K562 (cell line): ENCODE measurements around the gene TMEM101.

Experiments
- E2F1 ChIP-seq: sonication (generic); formaldehyde crosslinking; IDR thresholded peaks from 2 replicates; pipeline ENCODE4 v1.8.1; 2023; ENCODE audit warnings: mild to moderate bottlenecking, missing genetic modification reagents, moderate library complexity
- E2F4 ChIP-seq: sonication (generic); formaldehyde crosslinking; IDR thresholded peaks from 2 replicates; pipeline ENCODE4 v1.8.0; 2022; ENCODE audit warnings: mild to moderate bottlenecking, low read depth, missing genetic modification reagents
- GTF2A2 ChIP-seq: IDR thresholded peaks from 2 replicates; pipeline ENCODE4 v1.6.1; 2016; ENCODE audit warnings: mild to moderate bottlenecking, missing genetic modification characterization, missing compliant biosample characterization
- HMG20A ChIP-seq: fragments of 450-650 bp; formaldehyde crosslinking; conservative IDR thresholded peaks from 2 replicates; pipeline ENCODE4 v1.4.0; 2020; ENCODE audit warnings: mild to moderate bottlenecking, mixed read lengths
- NONO ChIP-seq, 2 experiments: fragments of 200-400 bp in 1 of 2; fragments of 450-650 bp in 1 of 2; formaldehyde crosslinking in 1 of 2; IDR thresholded peaks; 2 replicates each; pipeline ENCODE4 v1.6.1; 2017; ENCODE audit warnings: low read depth in 2 of 2, mild to moderate bottlenecking in 2 of 2, moderate library complexity in 2 of 2, low read length in 1 of 2
- TAF1 ChIP-seq: IDR thresholded peaks from 2 replicates; pipeline ENCODE4 v1.6.1; 2011; ENCODE audit warnings: mild to moderate bottlenecking, low read length, moderate library complexity; ENCODE audit not compliant: insufficient read depth, control insufficient read depth, severe bottlenecking; ENCODE audit errors: extremely low read depth
- ZBTB1 ChIP-seq: sonication (generic); formaldehyde crosslinking; IDR thresholded peaks from 2 replicates; pipeline ENCODE4 v1.8.1; 2023; ENCODE audit warnings: missing genetic modification reagents, low read depth, mild to moderate bottlenecking, borderline replicate concordance
- TF ChIP-seq, protein P1 (sequence below), 3 experiments: IDR thresholded peaks in 2 of 3; conservative IDR thresholded peaks in 1 of 3; 2 replicates each; pipeline ENCODE4 v1.5.1; 2011 to 2012; ENCODE audit warnings: low read length in 3 of 3, mild to moderate bottlenecking in 3 of 3, control low read depth in 2 of 3, improper control_type of control experiment in 1 of 3, inconsistent platforms in 1 of 3, low read depth in 1 of 3, mixed read lengths in 1 of 3, moderate library complexity in 1 of 3; ENCODE audit not compliant: insufficient read depth in 2 of 3
- TF ChIP-seq, protein P2 (sequence below): sonication (generic); formaldehyde crosslinking; IDR thresholded peaks from 2 replicates; pipeline ENCODE4 v1.9.0; 2022; ENCODE audit warnings: mild to moderate bottlenecking, missing genetic modification reagents
- TF ChIP-seq, protein P3 (sequence below): conservative IDR thresholded peaks from 2 replicates; pipeline ENCODE4 v1.6.1; 2011; ENCODE audit warnings: low read depth, mild to moderate bottlenecking, low read length; ENCODE audit not compliant: control insufficient read depth

- TF ChIP-seq, protein P1, sequence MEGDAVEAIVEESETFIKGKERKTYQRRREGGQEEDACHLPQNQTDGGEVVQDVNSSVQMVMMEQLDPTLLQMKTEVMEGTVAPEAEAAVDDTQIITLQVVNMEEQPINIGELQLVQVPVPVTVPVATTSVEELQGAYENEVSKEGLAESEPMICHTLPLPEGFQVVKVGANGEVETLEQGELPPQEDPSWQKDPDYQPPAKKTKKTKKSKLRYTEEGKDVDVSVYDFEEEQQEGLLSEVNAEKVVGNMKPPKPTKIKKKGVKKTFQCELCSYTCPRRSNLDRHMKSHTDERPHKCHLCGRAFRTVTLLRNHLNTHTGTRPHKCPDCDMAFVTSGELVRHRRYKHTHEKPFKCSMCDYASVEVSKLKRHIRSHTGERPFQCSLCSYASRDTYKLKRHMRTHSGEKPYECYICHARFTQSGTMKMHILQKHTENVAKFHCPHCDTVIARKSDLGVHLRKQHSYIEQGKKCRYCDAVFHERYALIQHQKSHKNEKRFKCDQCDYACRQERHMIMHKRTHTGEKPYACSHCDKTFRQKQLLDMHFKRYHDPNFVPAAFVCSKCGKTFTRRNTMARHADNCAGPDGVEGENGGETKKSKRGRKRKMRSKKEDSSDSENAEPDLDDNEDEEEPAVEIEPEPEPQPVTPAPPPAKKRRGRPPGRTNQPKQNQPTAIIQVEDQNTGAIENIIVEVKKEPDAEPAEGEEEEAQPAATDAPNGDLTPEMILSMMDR (IDR thresholded peaks at IDR 0.05 in 2 of 3, conservative IDR thresholded peaks at IDR 0.05 in 1 of 3; ENCODE audit: insufficient read depth in 2 of 3, low read depth in 1 of 3, low read length in 3 of 3) = no peak
- no peak for TF ChIP-seq ZBTB1
- no peak for TF ChIP-seq E2F1 (CRISPR knock-in tag)
- TF ChIP-seq E2F4 = no peak
- no peak for TF ChIP-seq GTF2A2 (tag)
- TF ChIP-seq, protein P2, sequence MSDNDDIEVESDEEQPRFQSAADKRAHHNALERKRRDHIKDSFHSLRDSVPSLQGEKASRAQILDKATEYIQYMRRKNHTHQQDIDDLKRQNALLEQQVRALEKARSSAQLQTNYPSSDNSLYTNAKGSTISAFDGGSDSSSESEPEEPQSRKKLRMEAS = no peak
- TF ChIP-seq TAF1 = no peak
- TF ChIP-seq, protein P3, sequence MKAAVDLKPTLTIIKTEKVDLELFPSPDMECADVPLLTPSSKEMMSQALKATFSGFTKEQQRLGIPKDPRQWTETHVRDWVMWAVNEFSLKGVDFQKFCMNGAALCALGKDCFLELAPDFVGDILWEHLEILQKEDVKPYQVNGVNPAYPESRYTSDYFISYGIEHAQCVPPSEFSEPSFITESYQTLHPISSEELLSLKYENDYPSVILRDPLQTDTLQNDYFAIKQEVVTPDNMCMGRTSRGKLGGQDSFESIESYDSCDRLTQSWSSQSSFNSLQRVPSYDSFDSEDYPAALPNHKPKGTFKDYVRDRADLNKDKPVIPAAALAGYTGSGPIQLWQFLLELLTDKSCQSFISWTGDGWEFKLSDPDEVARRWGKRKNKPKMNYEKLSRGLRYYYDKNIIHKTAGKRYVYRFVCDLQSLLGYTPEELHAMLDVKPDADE = no peak
- no peak for TF ChIP-seq NONO (IDR thresholded peaks at IDR 0.05; ENCODE audit: low read depth in 2 of 2, low read length in 1 of 2)
- no peak for TF ChIP-seq HMG20A (CRISPR knock-in tag)
These were observed 8.9 kb upstream of the TMEM101 start for GRCh38 chr17:44023545-44024270.
